Endothelial cell of umbilical vein (primary cell): ENCODE results near the gene STK39. TPM values are rescaled to one million over a fixed set of nuclear protein-coding genes. Genes with fewer than 3 reads are reported as not detected.

Source experiments
- BruUV-seq: library from RNA; stranded (reverse); fragments of 400-500 nt; replicated peaks from 2 replicates; lab custom pipeline; 2021; lab: Mats Ljungman, UMichigan
- CTCF ChIA-PET: fragments of 300-600, 350-600 bp; sonication (Branson Sonifier 250); formaldehyde crosslinking; loops from one replicate; lab custom pipeline; 2021; ENCODE audit warnings: antibody characterized with exemption, inconsistent platforms; lab: Charles Lee
- POLR2A ChIA-PET: fragments of 300-600, 350-600 bp; sonication (Branson Sonifier 250); formaldehyde crosslinking; loops from one replicate; lab custom pipeline; 2021; ENCODE audit warnings: antibody characterized with exemption, inconsistent platforms; lab: Charles Lee
- DNase-seq: peaks from one replicate; pipeline ENCODE4 v3.0.0-alpha.2; 2011; ENCODE audit warnings: low read depth, low spot score
- FAIRE-seq: peaks from 2 replicates; lab custom pipeline; 2011; peaks lifted over from hg19 to GRCh38; lab: Jason Lieb, UNC
- H2AFZ ChIP-seq: 2 replicates; pipeline ENCODE4 v1.6.0; 2012; ENCODE audit warnings: low read depth, low read length, control low read depth, inconsistent platforms
- H3K27ac ChIP-seq: 2 replicates; pipeline ENCODE4 v1.5.1; 2011; ENCODE audit warnings: low read depth, mild to moderate bottlenecking, control low read depth, low read length, moderate library complexity; ENCODE audit not compliant: insufficient read depth
- H3K27me3 ChIP-seq, 2 experiments: 2 replicates each; pipeline versions ENCODE4 v1.6.0 to v1.6.1; 2011; ENCODE audit warnings: low read length in 2 of 2, mixed read lengths in 1 of 2; ENCODE audit not compliant: control insufficient read depth in 2 of 2, insufficient read depth in 2 of 2
- H3K36me3 ChIP-seq, 2 experiments: 2 replicates in 1 of 2; 3 replicates in 1 of 2; pipeline ENCODE4 v1.5.1; 2011; ENCODE audit warnings: low read length in 2 of 2, mild to moderate bottlenecking in 1 of 2, moderate library complexity in 1 of 2; ENCODE audit not compliant: control insufficient read depth in 2 of 2, insufficient read depth in 2 of 2; ENCODE audit errors: extremely low read depth in 1 of 2
- H3K4me1 ChIP-seq: 3 replicates; pipeline ENCODE4 v1.5.1; 2011; ENCODE audit warnings: mild to moderate bottlenecking, low read length; ENCODE audit not compliant: control insufficient read depth, insufficient read depth; ENCODE audit errors: extremely low read depth
- H3K4me2 ChIP-seq: 2 replicates; pipeline ENCODE4 v1.6.1; 2011; ENCODE audit warnings: low read length, control low read depth, mixed read lengths; ENCODE audit not compliant: insufficient read depth
- H3K4me3 ChIP-seq, 3 experiments: fragments of 200-600 bp in 1 of 3; sonication (generic), shearing (Covaris generic) in 1 of 3; replicated peaks in 1 of 3; 2 replicates each; pipeline ENCODE4 v1.5.1; 2011 to 2016; ENCODE audit warnings: control low read depth in 3 of 3, low read length in 3 of 3, mild to moderate bottlenecking in 2 of 3, inconsistent platforms in 1 of 3, low read depth in 1 of 3, moderate library complexity in 1 of 3; ENCODE audit not compliant: insufficient read depth in 1 of 3
- H3K79me2 ChIP-seq: 2 replicates; pipeline ENCODE4 v1.6.0; 2012; ENCODE audit warnings: low read length, inconsistent platforms; ENCODE audit not compliant: control insufficient read depth, insufficient read depth
- H3K9ac ChIP-seq: replicated peaks from 2 replicates; pipeline ENCODE3; 2011; ENCODE audit warnings: low read length, control low read depth; ENCODE audit not compliant: insufficient read depth; ENCODE audit errors: extremely low read depth
- H3K9me1 ChIP-seq: replicated peaks from 3 replicates; pipeline ENCODE4 v1.6.0; 2011; ENCODE audit warnings: mild to moderate bottlenecking, low read length; ENCODE audit not compliant: control insufficient read depth, insufficient read depth; ENCODE audit errors: extremely low read depth
- H3K9me3 ChIP-seq: replicated peaks from 2 replicates; pipeline ENCODE4 v1.5.1; 2012; ENCODE audit warnings: low read length, inconsistent platforms; ENCODE audit not compliant: control insufficient read depth, insufficient read depth
- H4K20me1 ChIP-seq: replicated peaks from 2 replicates; pipeline ENCODE3; 2011; ENCODE audit warnings: mild to moderate bottlenecking, low read length; ENCODE audit not compliant: control insufficient read depth, insufficient read depth; ENCODE audit errors: extremely low read depth
- CTCF ChIP-seq, 2 donors: IDR thresholded peaks; 1 replicate in 1 of 2; 2 replicates in 1 of 2; pipeline ENCODE4 v1.5.1; 2011; ENCODE audit warnings: low read length in 2 of 2, mild to moderate bottlenecking in 2 of 2, moderate library complexity in 2 of 2, control low read depth in 1 of 2, inconsistent platforms in 1 of 2, low read depth in 1 of 2; ENCODE audit not compliant: insufficient read depth in 1 of 2; ENCODE audit errors: extremely low read depth in 1 of 2
- EZH2 ChIP-seq: IDR thresholded peaks from 2 replicates; pipeline ENCODE4 v1.6.1; 2012; ENCODE audit warnings: borderline replicate concordance, low read depth, mild to moderate bottlenecking, moderate library complexity, low read length, inconsistent platforms; ENCODE audit not compliant: severe bottlenecking
- FOS ChIP-seq: IDR thresholded peaks from 2 replicates; pipeline ENCODE4 v1.6.1; 2011; ENCODE audit warnings: mild to moderate bottlenecking, low read length, moderate library complexity, borderline replicate concordance; ENCODE audit not compliant: insufficient read depth
- GATA2 ChIP-seq: IDR thresholded peaks from 2 replicates; pipeline ENCODE4 v1.7.0; 2011; ENCODE audit warnings: low read depth, mild to moderate bottlenecking, moderate library complexity, mixed read lengths, low read length; ENCODE audit not compliant: insufficient read length, insufficient read depth
- JUN ChIP-seq: IDR thresholded peaks from 2 replicates; pipeline ENCODE4 v1.6.1; 2011; ENCODE audit warnings: borderline replicate concordance, low read depth; ENCODE audit not compliant: insufficient read length, insufficient read depth
- MAX ChIP-seq: IDR thresholded peaks from 2 replicates; pipeline ENCODE4 v1.6.1; 2011; ENCODE audit not compliant: insufficient read depth, insufficient read length
- MYC ChIP-seq: IDR thresholded peaks from one replicate; pipeline ENCODE4 v1.6.1; 2011; ENCODE audit warnings: mild to moderate bottlenecking, low read depth, low read length
- POLR2A ChIP-seq: IDR thresholded peaks from 2 replicates; pipeline ENCODE4 v1.6.1; 2012; ENCODE audit warnings: low read depth, mild to moderate bottlenecking, control low read depth, low read length
- POLR2AphosphoS5 ChIP-seq: IDR thresholded peaks from 2 replicates; pipeline ENCODE4 v1.6.1; 2012; ENCODE audit warnings: low read depth, mild to moderate bottlenecking, control low read depth, low read length, moderate library complexity; ENCODE audit not compliant: insufficient read depth
- dilution Hi-C: fragments of 300-500 bp; cut with MboI; formaldehyde crosslinking; loops from one replicate; pipeline ENCODE4 v1.15.0; 2019; ENCODE audit warnings: low sequenced_read_pairs; ENCODE audit not compliant: extremely low pct_ligation_motif_present
- intact Hi-C: fragments of 100-400 bp; cut with micrococcal nuclease; formaldehyde crosslinking; loops from one replicate; pipeline ENCODE4 v1.10.0; 2022
- polyA plus RNA-seq, 4 experiments: library from polyadenylated mRNA; depleted of rRNA in 3 of 4; stranded (reverse) in 3 of 4; unstranded in 1 of 4; fragments of >200 nt; gene quantifications; 2 replicates each; pipeline versions ENCODE4 v1.2.1 to v1.2.3, GENCODE V29; 2011 to 2012; ENCODE audit warnings: missing spikeins in 1 of 4
- total RNA-seq: library from RNA; stranded (reverse); gene quantifications from 2 replicates; pipeline ENCODE4 v1.2.3, GENCODE V29; 2021

Gene STK39
- total and polyA plus RNA-seq, 2 donors (not counting 3 experiments of a cell fraction or from before 2014, with no cell fraction given) = 4.6 to 13.1 TPM

- Histone ChIP-seq H3K4me1 (peaks cover 3% of the 10 kb centered on the region), H3K27me3 (no peaks in the 10 kb centered on the region), H3K4me2 (no peak overlapping the region), H3K9me3 (no peaks in the 10 kb centered on the region), H2AFZ (no peak overlapping the region), H3K36me3 (no peaks in the 10 kb centered on the region), H3K4me3 (no peak overlapping the region), H4K20me1 (no peaks in the 10 kb centered on the region), H3K79me2 (no peaks in the 10 kb centered on the region), H3K9me1 (no peaks in the 10 kb centered on the region), H3K9ac (no peak overlapping the region), H3K27ac (no peak overlapping the region)
- dilution Hi-C loops (no loop called here), intact Hi-C loops (loop anchor here (2.0 kb wide), 1 partner anchor 87 kb away; the partner anchor contains the start of gene STK39)
- no peak for FAIRE-seq
- ChIA-PET POLR2A (no interaction called here), CTCF (interaction anchor here (1.3 to 1.4 kb wide), 2 partner anchors 22 to 41 kb away, joined by 3 read pairs; no protein-coding TSS in a partner anchor)
- no TSS peak for BruUV-seq
- TF ChIP-seq MAX (no peak), JUN (no peak), POLR2A (no peak), POLR2AphosphoS5 (no peak), EZH2 (no peak), FOS (no peak)
- DNase-seq = no peak
Observed at GRCh38 chr2:168159754-168160585, 87.4 kb downstream of the STK39 start.

DNA sequence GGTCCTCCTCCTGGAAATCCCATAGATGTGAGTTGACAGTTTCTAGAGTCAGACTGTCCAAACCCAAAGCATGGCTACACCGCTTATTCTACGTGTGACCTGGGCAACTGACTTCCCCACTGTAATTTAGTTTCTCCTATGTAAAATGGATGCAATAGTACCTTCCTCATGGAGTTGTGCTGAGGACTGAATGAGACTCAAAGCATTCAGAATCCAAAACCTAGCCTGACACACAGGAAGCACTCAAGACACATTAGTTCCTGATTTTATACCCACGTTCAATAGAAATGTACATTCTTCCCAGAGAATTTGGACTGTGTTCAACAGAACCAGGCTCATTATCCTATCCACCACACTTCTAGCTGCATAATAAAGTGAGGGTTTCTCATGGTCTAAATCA lies 88.8 kb downstream of the STK39 start:
- dilution Hi-C loops = no loop called here

More for the DNA sequence above, 88.8 kb downstream of the STK39 start:
- Histone ChIP-seq H3K4me1 (peaks cover 3% of the 10 kb centered on the region), H3K79me2 (no peaks in the 10 kb centered on the region), H3K9me1 (no peaks in the 10 kb centered on the region), H2AFZ (no peak overlapping the region), H3K4me2 (no peak overlapping the region), H3K27ac (no peak overlapping the region), H3K9me3 (no peaks in the 10 kb centered on the region), H3K9ac (no peak overlapping the region), H3K4me3 (no peak overlapping the region), H3K27me3 (no peaks in the 10 kb centered on the region), H4K20me1 (no peaks in the 10 kb centered on the region), H3K36me3 (no peaks in the 10 kb centered on the region)
- intact Hi-C loops = no loop called here
- no TSS peak for BruUV-seq
- ChIA-PET CTCF (interaction anchor here (1.1 to 1.2 kb wide), 2 partner anchors 13 to 23 kb away, joined by 3 to 4 read pairs; no protein-coding TSS in a partner anchor), POLR2A (no interaction called here)
- DNase-seq (no peak), FAIRE-seq (no peak)
- no peak for TF ChIP-seq FOS
- no peak for TF ChIP-seq MAX
- TF ChIP-seq GATA2 = no peak
- TF ChIP-seq POLR2AphosphoS5 = no peak
- TF ChIP-seq MYC = no peak
- no peak for TF ChIP-seq POLR2A
- no peak for TF ChIP-seq EZH2
- no peak for TF ChIP-seq CTCF (IDR thresholded peaks at IDR 0.05; ENCODE audit: extremely low read depth in 1 of 2, insufficient read depth in 1 of 2, low read depth in 1 of 2, low read length in 2 of 2)
- TF ChIP-seq JUN = no peak
